Measurements from ENCODE around the gene AASS.

AASS gene

GRCh38 chr7:122072272-122072671 is 71.8 kb downstream of the AASS start:
- Histone ChIP-seq H4K91ac (ENCODE audit: low read depth, low read length, poor library complexity) (no peak overlapping the region), H3K23ac (ENCODE audit: low read depth, low read length, poor library complexity) (no peak overlapping the region), H2AK5ac (ENCODE audit: low read depth, low read length) (no peak overlapping the region), H3K14ac (ENCODE audit: low read length) (no peak overlapping the region), H2BK15ac (ENCODE audit: low read length) (no peak overlapping the region), H4K8ac (ENCODE audit: low read depth, low read length) (no peak overlapping the region), H3K36me3 (replicated peaks in 1 of 2; ENCODE audit: control insufficient read depth in 2 of 2, insufficient read depth in 2 of 2, low read length in 2 of 2) (peaks cover 3 to 44% of the 10 kb centered on the region in 2 donors), H3K18ac (ENCODE audit: low read length) (no peak overlapping the region), H2BK12ac (ENCODE audit: low read length) (no peak overlapping the region), H3K4me3 (ENCODE audit: low read length in 2 of 2) (no peak overlapping the region), H3K79me1 (ENCODE audit: low read depth, low read length) (no peaks in the 10 kb centered on the region), H3K9ac (ENCODE audit: low read depth, low read length, poor library complexity) (no peak overlapping the region), H3K4me2 (ENCODE audit: insufficient read depth, low read length, poor library complexity, severe bottlenecking) (no peak overlapping the region), H3K4ac (ENCODE audit: low read length) (no peak overlapping the region), H2BK5ac (ENCODE audit: low read length) (no peak overlapping the region), H3K9me3 (replicated peaks in 1 of 2; ENCODE audit: control insufficient read depth in 2 of 2, insufficient read depth in 1 of 2, low read depth in 1 of 2, low read length in 2 of 2) (peaks cover 0 to 11% of the 10 kb centered on the region in 2 donors), H3K27ac (replicated peaks; ENCODE audit: low read length) (no peak overlapping the region), H3K4me1 (ENCODE audit: control insufficient read depth in 2 of 2, insufficient read depth in 1 of 2, low read depth in 1 of 2, low read length in 2 of 2) (peaks cover 0 to 2% of the 10 kb centered on the region in 2 donors), H3K27me3 (ENCODE audit: control insufficient read depth in 3 of 3, insufficient read depth in 3 of 3, low read depth in 1 of 3, low read length in 3 of 3) (no peaks in the 10 kb centered on the region), H2AFZ (ENCODE audit: low read length) (no peak overlapping the region), H2BK120ac (ENCODE audit: low read depth, low read length) (no peak overlapping the region)
- WGBS, 2 donors (ENCODE audit: extremely low coverage in 2 of 2, insufficient read length in 2 of 2, insufficient replicate concordance in 1 of 2): no CpG with 5 or more reads among the region's 2 CpGs
- DNase-seq (ENCODE audit: low spot score): no peak

- WGBS, 2 donors (ENCODE audit: extremely low coverage in 2 of 2, insufficient read length in 2 of 2, insufficient replicate concordance in 1 of 2): no CpG with 5 or more reads among the region's 3 CpGs
- Histone ChIP-seq H3K4me2 (ENCODE audit: insufficient read depth, low read length, poor library complexity, severe bottlenecking) (no peak overlapping the region), H3K9ac (ENCODE audit: low read depth, low read length, poor library complexity) (no peak overlapping the region), H4K91ac (ENCODE audit: low read depth, low read length, poor library complexity) (no peak overlapping the region), H3K4ac (ENCODE audit: low read length) (no peak overlapping the region), H4K8ac (ENCODE audit: low read depth, low read length) (no peak overlapping the region), H3K23ac (ENCODE audit: low read depth, low read length, poor library complexity) (no peak overlapping the region), H3K36me3 (replicated peaks in 1 of 2; ENCODE audit: control insufficient read depth in 2 of 2, insufficient read depth in 2 of 2, low read length in 2 of 2) (peaks cover 2 to 30% of the 10 kb centered on the region in 2 donors), H3K9me3 (replicated peaks in 1 of 2; ENCODE audit: control insufficient read depth in 2 of 2, insufficient read depth in 1 of 2, low read depth in 1 of 2, low read length in 2 of 2) (peaks cover 0 to 11% of the 10 kb centered on the region in 2 donors), H3K18ac (ENCODE audit: low read length) (no peak overlapping the region), H2BK120ac (ENCODE audit: low read depth, low read length) (no peak overlapping the region), H3K4me1 (ENCODE audit: control insufficient read depth in 2 of 2, insufficient read depth in 1 of 2, low read depth in 1 of 2, low read length in 2 of 2) (peaks cover 0 to 5% of the 10 kb centered on the region in 2 donors), H2AFZ (ENCODE audit: low read length) (no peak overlapping the region), H2BK12ac (ENCODE audit: low read length) (no peak overlapping the region), H3K79me1 (ENCODE audit: low read depth, low read length) (no peaks in the 10 kb centered on the region), H2BK5ac (ENCODE audit: low read length) (no peak overlapping the region), H3K14ac (ENCODE audit: low read length) (no peak overlapping the region), H2AK5ac (ENCODE audit: low read depth, low read length) (no peak overlapping the region), H3K4me3 (ENCODE audit: low read length in 2 of 2) (no peak overlapping the region), H2BK15ac (ENCODE audit: low read length) (no peak overlapping the region), H3K27ac (replicated peaks; ENCODE audit: low read length) (no peak overlapping the region), H3K27me3 (ENCODE audit: control insufficient read depth in 3 of 3, insufficient read depth in 3 of 3, low read depth in 1 of 3, low read length in 3 of 3) (no peaks in the 10 kb centered on the region)
- no peak for DNase-seq (ENCODE audit: low spot score)
Measured at GRCh38 chr7:122070834-122071233, 73.2 kb downstream of the AASS start.

- H2AK5ac ChIP-seq (ENCODE audit: low read depth, low read length): no peak overlapping the region
- no peak overlapping the region for H3K4ac ChIP-seq (ENCODE audit: low read length)
- WGBS, 2 donors (ENCODE audit: extremely low coverage in 2 of 2, insufficient read length in 2 of 2, insufficient replicate concordance in 1 of 2): 100% methylated on average over 1 of the region's 1 CpG
- no peak overlapping the region for H2BK12ac ChIP-seq (ENCODE audit: low read length)
- no peak overlapping the region for H2AFZ ChIP-seq (ENCODE audit: low read length)
- H3K79me1 ChIP-seq (ENCODE audit: low read depth, low read length): no peaks in the 10 kb centered on the region
- no peak overlapping the region for H3K23ac ChIP-seq (ENCODE audit: low read depth, low read length, poor library complexity)
- no peaks in the 10 kb centered on the region for H3K27me3 ChIP-seq (ENCODE audit: control insufficient read depth in 3 of 3, insufficient read depth in 3 of 3, low read depth in 1 of 3, low read length in 3 of 3)
- no peak overlapping the region for H2BK5ac ChIP-seq (ENCODE audit: low read length)
- H3K18ac ChIP-seq (ENCODE audit: low read length): no peak overlapping the region
- peaks cover 0 to 5% of the 10 kb centered on the region in 2 donors for H3K4me1 ChIP-seq (ENCODE audit: control insufficient read depth in 2 of 2, insufficient read depth in 1 of 2, low read depth in 1 of 2, low read length in 2 of 2)
- DNase-seq (ENCODE audit: low spot score): no peak
- H3K36me3 ChIP-seq (replicated peaks in 1 of 2; ENCODE audit: control insufficient read depth in 2 of 2, insufficient read depth in 2 of 2, low read length in 2 of 2): peaks cover 2 to 30% of the 10 kb centered on the region in 2 donors
- H3K14ac ChIP-seq (ENCODE audit: low read length): no peak overlapping the region
- H3K4me2 ChIP-seq (ENCODE audit: insufficient read depth, low read length, poor library complexity, severe bottlenecking): no peak overlapping the region
- no peak overlapping the region for H3K27ac ChIP-seq (replicated peaks; ENCODE audit: low read length)
- no peak overlapping the region for H4K8ac ChIP-seq (ENCODE audit: low read depth, low read length)
- H3K9ac ChIP-seq (ENCODE audit: low read depth, low read length, poor library complexity): no peak overlapping the region
- no peak overlapping the region for H3K4me3 ChIP-seq (ENCODE audit: low read length in 2 of 2)
- no peak overlapping the region for H2BK120ac ChIP-seq (ENCODE audit: low read depth, low read length)
- no peak overlapping the region for H4K91ac ChIP-seq (ENCODE audit: low read depth, low read length, poor library complexity)
- H2BK15ac ChIP-seq (ENCODE audit: low read length): no peak overlapping the region
- H3K9me3 ChIP-seq (replicated peaks in 1 of 2; ENCODE audit: control insufficient read depth in 2 of 2, insufficient read depth in 1 of 2, low read depth in 1 of 2, low read length in 2 of 2): peaks cover 0 to 5% of the 10 kb centered on the region in 2 donors
Measured at GRCh38 chr7:122070062-122070461, 74.0 kb downstream of the AASS start.

GRCh38 chr7:122068999-122069398 is 75.0 kb downstream of the AASS start:
- Histone ChIP-seq H4K8ac (ENCODE audit: low read depth, low read length) (no peak overlapping the region), H3K27ac (replicated peaks; ENCODE audit: low read length) (no peak overlapping the region), H3K79me1 (ENCODE audit: low read depth, low read length) (no peaks in the 10 kb centered on the region), H2BK5ac (ENCODE audit: low read length) (no peak overlapping the region), H3K4me2 (ENCODE audit: insufficient read depth, low read length, poor library complexity, severe bottlenecking) (no peak overlapping the region), H3K23ac (ENCODE audit: low read depth, low read length, poor library complexity) (no peak overlapping the region), H2AFZ (ENCODE audit: low read length) (no peak overlapping the region), H3K27me3 (ENCODE audit: control insufficient read depth in 3 of 3, insufficient read depth in 3 of 3, low read depth in 1 of 3, low read length in 3 of 3) (no peaks in the 10 kb centered on the region), H3K4me1 (ENCODE audit: control insufficient read depth in 2 of 2, insufficient read depth in 1 of 2, low read depth in 1 of 2, low read length in 2 of 2) (peaks cover 0 to 7% of the 10 kb centered on the region in 2 donors), H2BK15ac (ENCODE audit: low read length) (no peak overlapping the region), H3K9ac (ENCODE audit: low read depth, low read length, poor library complexity) (no peak overlapping the region), H2BK12ac (ENCODE audit: low read length) (no peak overlapping the region), H4K91ac (ENCODE audit: low read depth, low read length, poor library complexity) (no peak overlapping the region), H3K9me3 (replicated peaks in 1 of 2; ENCODE audit: control insufficient read depth in 2 of 2, insufficient read depth in 1 of 2, low read depth in 1 of 2, low read length in 2 of 2) (no peaks in the 10 kb centered on the region), H3K14ac (ENCODE audit: low read length) (no peak overlapping the region), H2BK120ac (ENCODE audit: low read depth, low read length) (no peak overlapping the region), H3K4ac (ENCODE audit: low read length) (no peak overlapping the region), H3K18ac (ENCODE audit: low read length) (no peak overlapping the region), H2AK5ac (ENCODE audit: low read depth, low read length) (no peak overlapping the region), H3K36me3 (replicated peaks in 1 of 2; ENCODE audit: control insufficient read depth in 2 of 2, insufficient read depth in 2 of 2, low read length in 2 of 2) (peaks cover 2 to 30% of the 10 kb centered on the region in 2 donors), H3K4me3 (ENCODE audit: low read length in 2 of 2) (no peak overlapping the region)
- no peak for DNase-seq (ENCODE audit: low spot score)
- no CpG with 5 or more reads among the region's 3 CpGs for WGBS, 2 donors (ENCODE audit: extremely low coverage in 2 of 2, insufficient read length in 2 of 2, insufficient replicate concordance in 1 of 2)
